ENCODE measurements around the gene SMYD3.

GRCh38 chr1:246512635-246513034 lies 5.6 kb upstream of the SMYD3 start:
- TF ChIP-seq POLR2A (IDR thresholded peaks at IDR 0.05) = no peak
- TF ChIP-seq, protein P1, sequence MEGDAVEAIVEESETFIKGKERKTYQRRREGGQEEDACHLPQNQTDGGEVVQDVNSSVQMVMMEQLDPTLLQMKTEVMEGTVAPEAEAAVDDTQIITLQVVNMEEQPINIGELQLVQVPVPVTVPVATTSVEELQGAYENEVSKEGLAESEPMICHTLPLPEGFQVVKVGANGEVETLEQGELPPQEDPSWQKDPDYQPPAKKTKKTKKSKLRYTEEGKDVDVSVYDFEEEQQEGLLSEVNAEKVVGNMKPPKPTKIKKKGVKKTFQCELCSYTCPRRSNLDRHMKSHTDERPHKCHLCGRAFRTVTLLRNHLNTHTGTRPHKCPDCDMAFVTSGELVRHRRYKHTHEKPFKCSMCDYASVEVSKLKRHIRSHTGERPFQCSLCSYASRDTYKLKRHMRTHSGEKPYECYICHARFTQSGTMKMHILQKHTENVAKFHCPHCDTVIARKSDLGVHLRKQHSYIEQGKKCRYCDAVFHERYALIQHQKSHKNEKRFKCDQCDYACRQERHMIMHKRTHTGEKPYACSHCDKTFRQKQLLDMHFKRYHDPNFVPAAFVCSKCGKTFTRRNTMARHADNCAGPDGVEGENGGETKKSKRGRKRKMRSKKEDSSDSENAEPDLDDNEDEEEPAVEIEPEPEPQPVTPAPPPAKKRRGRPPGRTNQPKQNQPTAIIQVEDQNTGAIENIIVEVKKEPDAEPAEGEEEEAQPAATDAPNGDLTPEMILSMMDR (IDR thresholded peaks at IDR 0.05) = no peak

Data from heart left ventricle (tissue), 13 donors.